Nucleus accumbens (tissue), 56 donors: ENCODE data around the gene CIAO3.

ENCODE experiments used
- DNase-seq, 56 donors: peaks; one replicate each; lab custom pipeline; 2025; lab: John Stamatoyannopoulos, UW

The CIAO3 gene

GRCh38 chr16:714558-715476 lies 26.0 kb downstream of the CIAO3 start, which contains the start of gene METRN:
TSS of gene METRN (plus strand) at chr16:715118. CDS start at chr16:715290, 172 bp downstream.
- DNase-seq: peak in 54 of 56 donors; percentile 47 to 94 (median 81)

GRCh38 chr16:714079-714478 lies 26.7 kb downstream of the CIAO3 start:
- DNase-seq: no peak

GRCh38 chr16:712740-713250 lies 28.0 kb downstream of the CIAO3 start:
- peak in 1 of 56 donors; percentile 18 for DNase-seq

- peak in 48 of 56 donors; percentile 25 to 82 (median 56) for DNase-seq
These were observed 29.1 kb downstream of the CIAO3 start for GRCh38 chr16:711548-712320.

- no peak for DNase-seq
These were observed 29.7 kb downstream of the CIAO3 start for GRCh38 chr16:711084-711483.

- DNase-seq: no peak
These were observed 30.2 kb downstream of the CIAO3 start for GRCh38 chr16:710500-711075.

GRCh38 chr16:709566-710499 lies 31.0 kb downstream of the CIAO3 start:
- DNase-seq: peak in 54 of 56 donors; percentile 14 to 94 (median 74)

- DNase-seq: no peak
These were observed 31.8 kb downstream of the CIAO3 start for GRCh38 chr16:708959-709358.

DNA sequence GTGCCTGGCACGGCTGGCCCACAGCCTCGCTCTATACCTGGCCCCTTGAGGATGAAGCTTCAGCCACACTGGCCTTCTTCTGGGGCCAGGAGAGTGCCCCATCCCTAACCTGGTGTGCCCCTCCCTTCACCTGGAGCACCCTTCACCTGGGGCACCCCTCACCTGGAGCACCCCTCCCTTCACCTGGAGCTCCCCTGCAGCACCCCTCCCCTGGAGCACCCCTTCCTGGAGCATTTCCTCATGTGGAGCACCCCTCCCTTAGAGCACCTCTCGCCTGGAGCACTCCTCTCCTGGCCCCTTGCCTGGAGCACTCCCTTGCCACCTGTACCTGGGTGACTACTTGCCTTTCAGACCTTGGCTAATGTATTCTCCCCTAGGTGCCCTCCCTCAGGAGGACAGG lies 32.8 kb downstream of the CIAO3 start:
- DNase-seq: no peak

DNA sequence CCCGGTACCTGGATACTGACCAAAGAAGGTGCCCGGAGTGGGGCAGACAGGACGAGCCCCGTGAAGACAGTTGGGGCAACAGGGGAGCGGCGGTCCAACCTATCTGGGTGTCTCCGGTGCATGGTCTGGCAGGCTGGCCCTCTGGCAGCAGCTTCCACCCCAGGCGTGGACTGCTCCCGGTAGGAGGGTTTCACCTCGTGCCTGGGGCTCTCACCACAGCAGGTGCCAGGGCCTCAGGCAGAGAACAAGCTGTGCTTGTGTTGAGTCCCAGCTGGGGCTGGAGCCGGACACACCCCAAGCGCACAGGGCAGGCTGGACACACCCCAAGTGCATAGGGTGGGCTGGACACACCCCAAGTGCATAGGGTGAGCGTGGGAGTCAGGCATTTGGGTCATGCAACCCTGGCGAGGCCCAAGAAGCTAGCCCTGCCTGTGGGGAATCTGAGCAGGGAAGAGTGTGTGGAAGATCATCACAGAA lies 33.7 kb downstream of the CIAO3 start:
- no peak for DNase-seq

GRCh38 chr16:706189-707061 lies 34.4 kb downstream of the CIAO3 start:
- peak in 9 of 56 donors; percentile 21 to 58 (median 34) for DNase-seq

DNA sequence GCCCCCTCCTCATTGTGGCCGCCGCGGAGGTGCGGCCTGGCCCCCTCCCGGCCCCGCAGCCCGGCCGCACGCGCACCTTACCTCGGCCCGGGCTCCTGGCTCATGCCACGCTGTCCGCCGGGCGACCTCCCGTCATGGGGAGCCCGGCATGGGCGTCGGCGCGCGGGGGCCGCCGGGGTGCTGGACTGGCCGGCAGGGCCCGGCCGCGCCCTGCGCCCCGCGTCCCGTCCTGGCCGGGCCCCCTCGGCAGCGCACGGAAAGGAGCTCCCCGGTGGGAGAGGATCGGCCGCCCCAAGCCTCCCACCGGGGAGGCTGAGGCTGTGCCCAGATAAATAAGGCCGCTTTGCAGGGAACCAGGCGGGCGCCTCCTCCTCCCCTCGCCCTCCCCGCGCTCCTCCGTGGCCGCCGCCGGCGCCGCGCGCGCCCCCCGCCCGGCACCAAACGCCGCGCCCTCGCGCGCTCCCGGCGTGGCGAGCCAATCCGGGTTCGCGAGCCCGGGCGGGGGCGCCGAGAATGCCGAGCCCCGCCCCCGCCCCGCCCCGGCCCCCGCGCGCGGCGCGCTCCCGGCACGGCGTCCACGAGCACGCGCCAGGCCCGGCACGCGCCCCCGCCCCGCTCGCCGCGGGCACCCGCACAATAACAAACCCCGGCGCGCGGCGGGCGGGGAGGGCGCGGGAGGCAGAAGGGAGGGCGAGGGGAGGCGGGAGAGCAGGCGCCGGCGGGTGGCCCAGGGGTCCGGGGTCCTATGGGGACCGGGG lies 35.2 kb downstream of the CIAO3 start, which contains the start of gene FBXL16:
Gene FBXL16, minus strand, starts transcription at position 371 of the 758 bp plus-strand sequence. CDS start 8,396 bp downstream, outside the sequence.
- DNase-seq: peak in 41 of 56 donors; percentile 19 to 85 (median 51)

DNA sequence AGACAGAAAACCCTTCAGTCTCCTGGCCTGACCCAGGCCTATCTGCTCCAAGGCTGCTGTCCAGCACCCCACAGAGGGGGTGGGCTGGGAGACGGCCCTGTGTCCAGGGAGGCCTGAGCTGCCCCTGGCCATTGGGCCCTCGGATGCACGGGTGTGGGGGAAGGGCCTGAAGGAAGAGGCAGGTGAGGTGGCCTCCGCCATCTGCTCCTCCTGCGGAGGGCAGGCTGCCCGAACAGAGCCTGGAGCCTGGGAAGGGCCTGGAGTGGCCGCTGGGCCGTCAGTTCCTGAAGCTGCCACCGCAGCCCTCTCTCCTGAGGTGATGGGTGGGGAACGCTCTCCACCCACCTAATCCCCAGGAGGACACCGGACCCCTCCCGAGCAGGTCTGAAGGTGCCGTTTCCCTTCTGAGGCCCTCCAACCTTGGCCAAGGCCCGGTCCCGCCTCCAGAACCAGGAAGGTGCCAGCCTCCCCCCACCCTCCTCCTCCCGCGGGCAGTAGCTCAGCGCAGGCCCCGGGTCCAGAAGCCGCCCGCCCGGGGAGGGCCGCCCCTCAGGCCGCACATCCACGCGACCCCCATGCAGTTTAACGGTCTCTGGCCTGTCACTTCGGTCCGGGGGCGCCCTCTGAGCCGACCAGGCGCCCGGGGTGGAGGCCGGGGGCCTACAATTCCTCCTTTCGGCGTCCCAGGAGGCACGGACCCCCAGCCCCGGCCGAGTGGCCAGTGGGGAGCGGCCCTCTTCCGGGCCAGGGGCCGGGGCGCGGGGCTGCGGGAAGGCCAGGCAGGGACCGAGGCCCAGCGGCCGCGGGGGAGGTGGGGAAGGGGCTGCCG lies 36.0 kb downstream of the CIAO3 start:
- peak in 1 of 56 donors; percentile 14 for DNase-seq

DNA sequence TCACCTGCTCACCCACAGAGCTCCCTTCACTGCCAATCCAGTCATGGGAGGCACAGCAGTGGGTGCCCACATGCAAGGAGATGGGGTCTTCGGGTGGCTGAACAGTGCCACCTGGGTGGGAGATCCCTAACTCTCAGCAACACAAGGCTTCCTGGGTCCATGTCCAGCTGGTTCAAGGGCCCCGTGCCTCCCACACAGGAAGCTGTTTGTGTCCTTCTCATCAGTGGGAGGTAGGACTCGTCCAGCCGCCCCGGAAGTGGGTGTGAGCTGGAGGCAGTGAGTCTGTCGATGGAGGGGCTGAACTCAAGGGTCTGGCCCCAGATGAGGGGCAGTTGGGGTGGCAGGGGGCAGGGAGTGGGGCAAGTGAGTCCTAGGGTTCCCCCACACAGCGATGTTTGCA lies 36.8 kb downstream of the CIAO3 start:
- DNase-seq: no peak

DNA sequence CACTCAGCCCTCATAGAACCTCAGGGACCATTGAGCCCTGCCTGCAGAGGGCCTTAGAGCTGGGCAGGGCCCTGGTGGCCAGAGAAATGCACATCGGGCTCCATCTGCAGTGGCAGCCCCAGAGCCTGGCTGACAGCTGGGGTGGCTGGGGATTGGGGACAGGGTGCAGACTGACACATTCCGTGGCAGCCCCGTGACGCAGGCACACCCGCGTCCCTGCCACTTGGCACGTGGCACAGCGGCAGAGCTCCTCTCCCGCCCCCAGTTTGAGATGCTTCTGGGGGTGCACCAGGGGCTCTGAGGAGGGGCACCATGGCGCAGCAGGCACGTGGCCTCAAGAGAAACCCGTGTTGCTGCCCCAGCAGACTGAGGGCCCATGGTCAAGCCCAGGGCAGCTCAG lies 37.4 kb downstream of the CIAO3 start:
- DNase-seq: peak in 32 of 56 donors; percentile 6 to 80 (median 50)

DNA sequence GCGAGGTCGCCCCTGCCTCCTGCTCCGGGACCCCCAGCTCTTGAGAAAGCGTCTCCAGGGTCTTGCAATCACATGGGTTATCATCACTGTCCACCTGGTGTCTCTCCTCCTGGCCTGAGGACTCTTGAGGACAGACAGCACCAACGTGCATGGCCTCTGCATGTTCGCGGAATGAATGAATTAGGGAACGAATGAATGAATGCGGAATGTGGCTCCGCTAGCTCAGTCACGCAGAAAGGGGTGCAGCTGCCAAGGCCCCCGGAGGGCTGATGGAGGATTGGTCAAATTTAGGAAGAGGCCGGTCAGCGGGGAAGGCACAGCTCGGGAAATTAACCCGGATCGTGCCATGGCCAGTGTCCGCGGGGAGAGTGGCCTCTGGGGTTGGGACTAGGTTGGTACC lies 38.5 kb downstream of the CIAO3 start:
- no peak for DNase-seq
